GM12874 (cell line): ENCODE data around the gene MIDN.

Experiments used
- CTCF ChIP-seq: IDR thresholded peaks from 2 replicates; pipeline ENCODE4 v1.5.1; 2011; ENCODE audit warnings: low read depth, mild to moderate bottlenecking, control low read depth, low read length, moderate library complexity; ENCODE audit not compliant: insufficient read depth

Gene MIDN

GRCh38 chr19:1223018-1223855 is 25.1 kb upstream of the MIDN start:
- TF ChIP-seq CTCF, result peak; percentile 70

GRCh38 chr19:1224047-1224825 is 24.1 kb upstream of the MIDN start:
- no peak for TF ChIP-seq CTCF

- TF ChIP-seq CTCF, result no peak
These were observed 23.5 kb upstream of the MIDN start for GRCh38 chr19:1224847-1225246.

- no peak for TF ChIP-seq CTCF
These were observed 22.8 kb upstream of the MIDN start for GRCh38 chr19:1225440-1226226.

GRCh38 chr19:1226227-1226518 is 22.2 kb upstream of the MIDN start:
- TF ChIP-seq CTCF, result no peak

- no peak for TF ChIP-seq CTCF
These were observed 21.7 kb upstream of the MIDN start for GRCh38 chr19:1226522-1227303.
